Measurements from ENCODE around the gene GFPT2. TPM values are rescaled to one million over a fixed set of nuclear protein-coding genes. Genes with fewer than 3 reads are reported as not detected.

GFPT2 gene
- total and polyA plus RNA-seq, 2 of the 8 experiments (the other 6 are each of a cell fraction or from before 2014, with no cell fraction given): 83.7 to 143 TPM

GRCh38 chr5:180302256-180302655, 50.9 kb downstream of the GFPT2 start:
- WGBS, 2 experiments (ENCODE audit: extremely low coverage in 1 of 2, insufficient coverage in 1 of 2, insufficient read length in 1 of 2, insufficient replicate concordance in 2 of 2, low coverage in 1 of 2, low lambda C conversion rate in 2 of 2, missing lambda C conversion rate in 1 of 2): 97% methylated on average over 8 of the region's 10 CpGs; no CpG with 5 or more reads in 1 of the 2 experiments
- H4K5ac ChIP-seq (ENCODE audit: insufficient read length, low read depth, low read length): no peak overlapping the region
- no peak overlapping the region for H3K4me3 ChIP-seq (ENCODE audit: extremely low read depth in 1 of 4, insufficient read depth in 2 of 4, low read depth in 3 of 4, low read length in 4 of 4)
- no peaks in the 10 kb centered on the region for H3K9me3 ChIP-seq (ENCODE audit: insufficient read depth in 2 of 2, low read depth in 1 of 2, low read length in 1 of 2)
- no peaks in the 10 kb centered on the region for H3K23me2 ChIP-seq (ENCODE audit: low read depth, low read length)
- H3K9ac ChIP-seq (replicated peaks in 1 of 4; ENCODE audit: extremely low read depth in 1 of 4, low read depth in 3 of 4, low read length in 3 of 4): no peak overlapping the region
- H3K4me1 ChIP-seq (replicated peaks in 1 of 4; ENCODE audit: control insufficient read depth in 3 of 4, insufficient read depth in 4 of 4, low read length in 3 of 4): no peaks in the 10 kb centered on the region
- no peak overlapping the region for H2AK5ac ChIP-seq (ENCODE audit: low read depth, low read length)
- H3K79me1 ChIP-seq (ENCODE audit: low read depth, low read length): no peaks in the 10 kb centered on the region
- H3K27me3 ChIP-seq (replicated peaks in 1 of 4; ENCODE audit: control insufficient read depth in 3 of 4, extremely low read depth in 1 of 4, insufficient read depth in 3 of 4, low read length in 3 of 4): no peaks in the 10 kb centered on the region
- no peak for DNase-seq (ENCODE audit: low read depth in 1 of 2, low spot score in 2 of 2)
- H4K91ac ChIP-seq (replicated peaks; ENCODE audit: insufficient read length, low read length): no peak overlapping the region
- no peak overlapping the region for H2BK5ac ChIP-seq (ENCODE audit: low read depth, low read length)
- no peaks in the 10 kb centered on the region for H3K79me2 ChIP-seq (ENCODE audit: control insufficient read depth in 1 of 2, insufficient read depth in 2 of 2, low read length in 2 of 2)
- H4K20me1 ChIP-seq (replicated peaks in 1 of 2; ENCODE audit: control insufficient read depth in 1 of 2, insufficient read depth in 2 of 2, low read length in 2 of 2): peaks cover 3 to 5% of the 10 kb centered on the region in 2 experiments
- H3K18ac ChIP-seq (ENCODE audit: extremely low read depth, low read length): no peak overlapping the region
- POLR2A ChIA-PET (ENCODE audit: partially characterized antibody): interaction anchor here (1.4 kb wide), 1 partner anchor 27 kb away, joined by 4 read pairs; no protein-coding TSS in a partner anchor
- no peak overlapping the region for H3K4ac ChIP-seq (replicated peaks; ENCODE audit: insufficient read length, low read depth, low read length)
- H2BK15ac ChIP-seq (ENCODE audit: low read length): no peak overlapping the region
- no peak overlapping the region for H2AFZ ChIP-seq (ENCODE audit: low read length)
- H3K14ac ChIP-seq (ENCODE audit: insufficient read length): no peak overlapping the region
- no peak overlapping the region; the same call in 1 of the 2 replicates for H2BK12ac ChIP-seq (ENCODE audit: low read depth, low read length)
- CTCF ChIA-PET (ENCODE audit: partially characterized antibody): interaction anchor here (0.9 to 8.5 kb wide), 7 partner anchors 9 to 169 kb away, joined by 3 to 93 read pairs (median 5); no protein-coding TSS in a partner anchor
- H3K27ac ChIP-seq (ENCODE audit: low read depth, low read length): no peak overlapping the region
- H4K8ac ChIP-seq (ENCODE audit: extremely low read depth, insufficient read depth, low read length): no peak overlapping the region
- H3K36me3 ChIP-seq (ENCODE audit: control insufficient read depth in 2 of 4, insufficient read depth in 4 of 4, low read length in 3 of 4): peaks cover 14 to 64% (median 51%) of the 10 kb centered on the region in 4 experiments
- no peak overlapping the region for H3K23ac ChIP-seq (ENCODE audit: insufficient read length)
- no peak for FAIRE-seq
- H3K56ac ChIP-seq (replicated peaks; ENCODE audit: insufficient read length, low read depth, low read length): no peak overlapping the region
- no peak overlapping the region for H3K4me2 ChIP-seq (ENCODE audit: insufficient read depth in 1 of 2, low read depth in 2 of 2, low read length in 2 of 2)
- TF ChIP-seq KDM4A (IDR thresholded peaks at IDR 0.05; ENCODE audit: low read depth, low read length, severe bottlenecking): no peak
- TF ChIP-seq TAF1 (IDR thresholded peaks at IDR 0.05; ENCODE audit: low read depth, low read length): no peak
- no peak for TF ChIP-seq FOSL1 (IDR thresholded peaks at IDR 0.05; ENCODE audit: insufficient read depth, low read depth, low read length)
- TF ChIP-seq GTF2F1 (IDR thresholded peaks at IDR 0.05; ENCODE audit: borderline replicate concordance, low read depth, low read length): no peak
- TF ChIP-seq JUND (IDR thresholded peaks at IDR 0.05; ENCODE audit: low read length): no peak
- TF ChIP-seq BACH1 (IDR thresholded peaks at IDR 0.05; ENCODE audit: low read length): no peak
- TF ChIP-seq SAP30 (IDR thresholded peaks at IDR 0.05; ENCODE audit: insufficient read depth, insufficient replicate concordance, low read length): no peak
- TF ChIP-seq SIN3A (conservative IDR thresholded peaks at IDR 0.05 in 1 of 2, IDR thresholded peaks at IDR 0.05 in 1 of 2; ENCODE audit: low read depth in 1 of 2, low read length in 2 of 2): no peak
- TF ChIP-seq TCF12 (IDR thresholded peaks at IDR 0.05; ENCODE audit: low read depth, low read length): no peak
- no peak overlapping the region for H2BK20ac ChIP-seq (ENCODE audit: low read length)
- no peak overlapping the region for H2BK120ac ChIP-seq (replicated peaks; ENCODE audit: low read depth, low read length)

Measured in H1 (cell line).